BJ (cell line): ENCODE measurements around the gene SLC8A1. TPM values are rescaled to one million over a fixed set of nuclear protein-coding genes. Genes with fewer than 3 reads are reported as not detected.

ENCODE experiments used
- CTCF ChIA-PET: fragments of 350-600 bp; formaldehyde crosslinking; extraction: SDS; loops from one replicate; lab custom pipeline; 2021; ENCODE audit warnings: antibody characterized with exemption, inconsistent platforms; lab: Yijun Ruan, JAX
- POLR2A ChIA-PET: fragments of 300-600 bp; sonication (Branson Sonifier 250); formaldehyde crosslinking; extraction: SDS; loops from one replicate; lab custom pipeline; 2021; ENCODE audit warnings: antibody characterized with exemption; lab: Charles Lee
- DNase-seq: peaks from one replicate; pipeline ENCODE4 v3.0.0-alpha.2; 2011; ENCODE audit warnings: low read depth
- H3K27me3 ChIP-seq: 2 replicates; pipeline ENCODE4 v1.6.0; 2011; ENCODE audit warnings: low read length; ENCODE audit not compliant: control insufficient read depth, insufficient read depth
- H3K36me3 ChIP-seq: 2 replicates; pipeline ENCODE4 v1.5.1; 2011; ENCODE audit warnings: low read length; ENCODE audit not compliant: control insufficient read depth, insufficient read depth
- H3K4me3 ChIP-seq: 2 replicates; pipeline ENCODE4 v1.5.1; 2011; ENCODE audit warnings: low read depth, mild to moderate bottlenecking, control low read depth, low read length
- polyA plus RNA-seq: library from polyadenylated mRNA; depleted of rRNA; stranded (reverse); fragments of >200 nt; gene quantifications from 2 replicates; pipeline ENCODE4 v1.2.3, GENCODE V29; 2011
- TF ChIP-seq, protein P1 (sequence below): IDR thresholded peaks from 2 replicates; pipeline ENCODE4 v1.5.1; 2011; ENCODE audit warnings: low read depth, mild to moderate bottlenecking, control low read depth, inconsistent platforms, low read length, moderate library complexity; ENCODE audit not compliant: insufficient read depth

The SLC8A1 gene
- polyA plus RNA-seq, 1 experiment, result 18.5 TPM

DNA sequence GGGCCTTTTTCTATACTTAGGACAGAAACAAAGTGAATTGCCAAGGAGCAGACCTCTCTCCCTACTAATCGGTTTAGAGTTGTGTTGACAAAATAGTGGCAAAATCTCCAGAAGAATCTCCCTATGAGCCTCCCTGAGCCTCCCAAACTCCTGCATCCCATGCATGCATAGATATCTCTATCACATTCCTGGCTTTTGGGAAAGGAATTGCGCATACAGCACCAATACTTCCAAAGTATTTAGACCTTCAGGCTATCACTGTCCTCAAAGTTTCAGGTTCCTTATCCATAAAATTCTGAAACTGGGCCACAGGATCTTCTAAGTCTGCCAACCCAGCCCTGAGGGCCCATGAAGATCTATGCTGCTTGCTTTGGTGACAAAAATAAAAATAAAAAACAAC lies 152.1 kb downstream of the SLC8A1 start:
- ChIA-PET POLR2A (no interaction called here), CTCF (no interaction called here)
- TF ChIP-seq, protein P1, sequence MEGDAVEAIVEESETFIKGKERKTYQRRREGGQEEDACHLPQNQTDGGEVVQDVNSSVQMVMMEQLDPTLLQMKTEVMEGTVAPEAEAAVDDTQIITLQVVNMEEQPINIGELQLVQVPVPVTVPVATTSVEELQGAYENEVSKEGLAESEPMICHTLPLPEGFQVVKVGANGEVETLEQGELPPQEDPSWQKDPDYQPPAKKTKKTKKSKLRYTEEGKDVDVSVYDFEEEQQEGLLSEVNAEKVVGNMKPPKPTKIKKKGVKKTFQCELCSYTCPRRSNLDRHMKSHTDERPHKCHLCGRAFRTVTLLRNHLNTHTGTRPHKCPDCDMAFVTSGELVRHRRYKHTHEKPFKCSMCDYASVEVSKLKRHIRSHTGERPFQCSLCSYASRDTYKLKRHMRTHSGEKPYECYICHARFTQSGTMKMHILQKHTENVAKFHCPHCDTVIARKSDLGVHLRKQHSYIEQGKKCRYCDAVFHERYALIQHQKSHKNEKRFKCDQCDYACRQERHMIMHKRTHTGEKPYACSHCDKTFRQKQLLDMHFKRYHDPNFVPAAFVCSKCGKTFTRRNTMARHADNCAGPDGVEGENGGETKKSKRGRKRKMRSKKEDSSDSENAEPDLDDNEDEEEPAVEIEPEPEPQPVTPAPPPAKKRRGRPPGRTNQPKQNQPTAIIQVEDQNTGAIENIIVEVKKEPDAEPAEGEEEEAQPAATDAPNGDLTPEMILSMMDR, result no peak
- Histone ChIP-seq H3K27me3 (no peaks in the 10 kb centered on the region), H3K36me3 (no peaks in the 10 kb centered on the region), H3K4me3 (no peak overlapping the region)
- DNase-seq, result no peak

DNA sequence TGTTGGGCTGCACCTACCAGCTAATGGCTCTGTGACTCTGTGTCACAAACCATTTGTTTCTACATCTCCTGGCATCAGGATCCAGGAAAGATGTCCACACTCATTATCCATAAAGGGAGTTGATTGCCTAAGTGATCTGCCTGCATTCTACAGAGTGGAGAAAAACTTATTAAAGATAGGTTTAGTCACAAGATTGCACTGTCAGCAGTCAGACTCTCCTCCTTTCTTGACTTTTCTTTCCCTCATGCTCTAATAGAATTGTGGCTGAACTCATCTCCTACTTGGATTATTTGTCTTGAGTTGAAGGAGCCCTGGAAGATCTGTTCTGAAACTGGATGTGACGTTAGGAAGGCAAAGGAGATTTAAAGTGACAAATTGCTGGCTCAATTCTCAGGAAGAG lies 152.7 kb downstream of the SLC8A1 start:
- Histone ChIP-seq H3K4me3 (no peak overlapping the region), H3K27me3 (no peaks in the 10 kb centered on the region), H3K36me3 (no peaks in the 10 kb centered on the region)
- DNase-seq, result no peak
- TF ChIP-seq, protein P1, result no peak
- ChIA-PET CTCF (no interaction called here), POLR2A (no interaction called here)

GRCh38 chr2:40298026-40298425 lies 153.9 kb downstream of the SLC8A1 start:
- Histone ChIP-seq H3K36me3 (no peaks in the 10 kb centered on the region), H3K27me3 (no peaks in the 10 kb centered on the region), H3K4me3 (no peak overlapping the region)
- TF ChIP-seq, protein P1, result no peak
- DNase-seq, result no peak
- POLR2A ChIA-PET, result no interaction called here
- CTCF ChIA-PET, result no interaction called here

DNA sequence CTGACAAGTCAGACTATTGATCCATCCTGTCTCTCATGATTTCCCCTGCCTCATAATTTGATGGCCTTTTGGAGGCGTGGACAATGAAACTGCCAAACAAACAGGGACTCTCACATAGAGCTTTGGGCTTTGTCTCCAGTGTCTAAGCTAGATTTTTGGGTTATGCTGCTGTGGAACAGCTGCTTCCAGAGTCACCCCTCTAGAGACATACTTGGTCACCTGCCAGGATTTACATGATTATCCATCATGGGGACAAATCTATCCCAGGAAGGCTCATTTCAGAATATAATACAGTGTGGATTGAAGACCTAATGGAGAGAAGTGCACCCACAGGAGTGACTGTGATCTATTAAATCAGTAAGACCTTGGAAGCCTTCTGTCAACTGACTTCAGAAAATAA lies 159.6 kb downstream of the SLC8A1 start:
- CTCF ChIA-PET, result no interaction called here
- TF ChIP-seq, protein P1, result no peak
- H3K4me3 ChIP-seq, result no peak overlapping the region
- H3K27me3 ChIP-seq, result no peaks in the 10 kb centered on the region
- no peak for DNase-seq
- POLR2A ChIA-PET, result no interaction called here
- no peaks in the 10 kb centered on the region for H3K36me3 ChIP-seq

GRCh38 chr2:40289771-40290404 lies 162.0 kb downstream of the SLC8A1 start:
- CTCF ChIA-PET, result no interaction called here
- POLR2A ChIA-PET, result no interaction called here
- H3K36me3 ChIP-seq, result no peaks in the 10 kb centered on the region
- no peaks in the 10 kb centered on the region for H3K27me3 ChIP-seq
- TF ChIP-seq, protein P1, result no peak
- DNase-seq, result no peak
- no peak overlapping the region for H3K4me3 ChIP-seq
